GM21360 (cell line): ENCODE data around the gene WDR17.
A peak's percentile ranks its signal among the peaks of the same experiment; 100 is the strongest.

ENCODE experiments used
- ATAC-seq: cut with Tn5 transposase; IDR thresholded peaks from one replicate; pipeline ENCODE4 v1.9.1; 2021; ENCODE audit warnings: mild to moderate bottlenecking, moderate library complexity; ENCODE audit not compliant: unreplicated experiment

Gene WDR17

GRCh38 chr4:176065435-176066291, at the start of gene WDR17:
Gene WDR17 (plus strand): TSS chr4:176065841. CDS start chr4:176111581, 45,740 bp downstream.
- ATAC-seq = peak; percentile 100

- ATAC-seq = no peak
Measured at GRCh38 chr4:176016601-176017000, 49.0 kb upstream of the WDR17 start.

GRCh38 chr4:176020481-176021085, 45.1 kb upstream of the WDR17 start:
- ATAC-seq = no peak

- no peak for ATAC-seq
Measured at GRCh38 chr4:176030391-176030790, 35.2 kb upstream of the WDR17 start.

GRCh38 chr4:176031922-176032321, 33.7 kb upstream of the WDR17 start:
- no peak for ATAC-seq

- no peak for ATAC-seq
Measured at GRCh38 chr4:176032454-176032853, 33.2 kb upstream of the WDR17 start.

- ATAC-seq = no peak
Measured at GRCh38 chr4:176034499-176034898, 31.1 kb upstream of the WDR17 start.

GRCh38 chr4:176034936-176035335, 30.7 kb upstream of the WDR17 start:
- no peak for ATAC-seq

GRCh38 chr4:176036585-176037205, 28.9 kb upstream of the WDR17 start:
- ATAC-seq = peak; percentile 89

- no peak for ATAC-seq
Measured at GRCh38 chr4:176038789-176039188, 26.9 kb upstream of the WDR17 start.

- ATAC-seq = no peak
Measured at GRCh38 chr4:176042195-176042594, 23.4 kb upstream of the WDR17 start.

GRCh38 chr4:176043838-176044588, 21.6 kb upstream of the WDR17 start:
- no peak for ATAC-seq

- no peak for ATAC-seq
Measured at GRCh38 chr4:176044589-176044951, 21.1 kb upstream of the WDR17 start.

GRCh38 chr4:176048631-176049030, 17.0 kb upstream of the WDR17 start:
- no peak for ATAC-seq

- ATAC-seq = peak; percentile 99
Measured at GRCh38 chr4:176052744-176053143, 12.9 kb upstream of the WDR17 start.

- ATAC-seq = no peak
Measured at GRCh38 chr4:176053785-176054184, 11.9 kb upstream of the WDR17 start.

GRCh38 chr4:176054942-176055341, 10.7 kb upstream of the WDR17 start:
- no peak for ATAC-seq

- ATAC-seq = no peak
Measured at GRCh38 chr4:176063718-176064117, 1.9 kb upstream of the WDR17 start.

GRCh38 chr4:176064539-176064938, 1.1 kb upstream of the WDR17 start:
- no peak for ATAC-seq

GRCh38 chr4:176066757-176067156, 1.1 kb downstream of the WDR17 start:
- ATAC-seq = no peak

- no peak for ATAC-seq
Measured at GRCh38 chr4:176077561-176077960, 11.9 kb downstream of the WDR17 start.
